D341Med (cell line): ENCODE measurements around the gene CFAP298.
A peak's percentile ranks its signal among the peaks of the same experiment; 100 is the strongest.
"Not testable (repeated sequence)": the region's sequence is repeated elsewhere in the genome, so short reads cannot be mapped to it uniquely, and the experiment has no call there.

Experiments used
- DNase-seq: peaks from one replicate; pipeline ENCODE4 v3.0.0; 2012; ENCODE audit warnings: low spot score

Gene CFAP298

DNA sequence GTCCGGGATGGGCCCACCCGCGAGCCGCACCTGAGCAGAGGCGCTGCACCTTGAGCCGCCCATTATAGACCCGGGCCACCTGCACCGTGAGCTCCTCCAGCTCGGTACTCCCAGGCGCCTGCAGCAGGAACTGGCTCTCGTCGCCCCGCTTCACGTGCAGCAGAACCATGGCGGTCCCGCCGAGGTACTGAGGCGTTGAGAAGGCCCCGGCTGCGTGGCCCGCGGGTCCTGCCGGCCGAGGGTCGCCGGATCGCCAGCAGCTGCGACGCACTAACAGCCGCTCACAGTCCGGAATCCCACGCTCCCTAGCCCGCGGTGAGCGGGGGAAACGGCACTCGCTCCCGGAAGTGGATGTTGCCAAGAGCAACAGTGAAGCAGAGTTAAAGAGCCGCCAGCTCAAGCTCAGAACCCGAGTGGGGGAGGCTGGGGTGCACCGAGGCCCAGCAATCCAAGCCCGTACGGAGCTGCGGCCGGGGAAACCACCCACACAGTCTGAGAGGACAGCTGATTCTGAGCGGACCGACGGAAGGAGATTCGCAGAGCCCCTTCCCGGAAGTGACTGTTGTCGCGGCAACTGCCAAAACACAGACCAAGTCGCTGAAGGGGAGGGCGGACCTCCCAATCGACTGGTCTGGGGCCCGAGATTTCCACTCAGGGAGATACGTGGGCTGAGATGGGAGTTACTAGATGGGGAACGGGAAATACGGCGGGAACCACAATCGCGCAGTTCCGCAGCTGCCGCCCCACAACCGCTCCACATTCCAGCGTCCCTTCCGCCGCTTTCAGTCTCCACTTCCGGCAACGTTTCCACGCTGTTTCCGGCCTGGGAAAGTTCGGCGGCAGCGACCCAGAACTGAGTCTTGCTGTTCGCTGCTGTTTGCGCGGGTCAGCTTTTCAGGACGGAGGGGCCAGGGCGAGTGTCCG, at the start of gene CFAP298:
CFAP298 (minus strand) TSS at position 303 of the 924 bp plus-strand sequence; CDS start at position 169, 134 bp downstream.
- DNase-seq = peak; percentile 87

DNA sequence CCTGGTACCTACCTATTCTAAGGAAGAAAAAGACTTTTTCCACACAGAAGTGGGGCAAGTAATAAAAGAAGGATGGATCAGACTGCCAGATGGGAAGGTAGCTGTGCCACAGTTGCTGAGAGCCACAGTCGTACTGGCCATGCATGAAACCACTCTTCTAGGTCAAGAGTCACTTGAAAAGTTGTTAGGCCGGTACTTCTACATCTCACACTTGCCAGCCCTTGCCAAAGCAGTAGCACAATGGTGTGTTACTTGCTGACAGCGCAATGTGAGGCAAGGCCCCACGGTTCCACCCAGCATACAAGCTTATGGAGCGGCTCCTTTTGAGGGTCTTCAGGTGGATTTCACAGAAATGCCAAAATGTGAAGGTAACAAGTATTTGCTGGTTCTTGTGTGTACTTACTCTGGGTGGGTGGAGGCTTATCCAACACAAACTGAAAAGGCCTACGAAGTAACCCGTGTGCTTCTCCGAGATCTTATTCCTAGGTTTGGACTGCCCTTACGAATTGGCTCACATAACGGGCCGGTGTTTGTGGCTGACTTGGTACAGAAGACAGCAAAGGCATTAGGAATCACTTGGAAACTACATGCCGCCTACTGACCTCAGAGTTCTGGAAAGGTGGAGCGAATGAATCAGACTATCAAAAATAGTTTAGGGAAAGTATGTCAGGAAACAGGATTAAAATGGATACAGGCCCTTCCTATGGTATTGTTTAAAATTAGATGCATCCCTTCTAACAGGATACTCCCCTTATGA, 49.0 kb upstream of the CFAP298 start:
- not testable (repeated sequence) for DNase-seq

GRCh38 chr21:32658524-32658923, 46.3 kb upstream of the CFAP298 start:
- DNase-seq = no peak

- DNase-seq = peak; percentile 71
Measured at GRCh38 chr21:32653326-32653901, 41.2 kb upstream of the CFAP298 start.

DNA sequence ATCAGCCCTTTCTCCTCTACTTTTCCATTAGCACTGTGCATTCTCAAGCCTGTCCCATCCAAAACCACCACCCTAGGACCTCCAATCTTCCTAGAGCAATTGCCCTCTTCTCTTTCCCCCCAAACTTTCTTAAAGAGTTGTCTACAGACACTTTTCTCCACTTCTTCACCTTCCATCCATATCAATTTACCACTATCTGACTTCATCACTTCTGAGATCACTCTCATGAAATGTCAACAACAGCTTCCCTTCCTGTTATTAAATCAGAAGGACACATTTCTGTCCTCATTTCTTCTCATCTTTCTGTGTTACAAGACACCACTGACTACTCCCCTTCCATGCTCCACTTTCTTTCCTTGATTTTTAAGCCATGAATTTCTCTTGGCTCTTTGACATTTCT, 36.0 kb upstream of the CFAP298 start:
- no peak for DNase-seq

DNA sequence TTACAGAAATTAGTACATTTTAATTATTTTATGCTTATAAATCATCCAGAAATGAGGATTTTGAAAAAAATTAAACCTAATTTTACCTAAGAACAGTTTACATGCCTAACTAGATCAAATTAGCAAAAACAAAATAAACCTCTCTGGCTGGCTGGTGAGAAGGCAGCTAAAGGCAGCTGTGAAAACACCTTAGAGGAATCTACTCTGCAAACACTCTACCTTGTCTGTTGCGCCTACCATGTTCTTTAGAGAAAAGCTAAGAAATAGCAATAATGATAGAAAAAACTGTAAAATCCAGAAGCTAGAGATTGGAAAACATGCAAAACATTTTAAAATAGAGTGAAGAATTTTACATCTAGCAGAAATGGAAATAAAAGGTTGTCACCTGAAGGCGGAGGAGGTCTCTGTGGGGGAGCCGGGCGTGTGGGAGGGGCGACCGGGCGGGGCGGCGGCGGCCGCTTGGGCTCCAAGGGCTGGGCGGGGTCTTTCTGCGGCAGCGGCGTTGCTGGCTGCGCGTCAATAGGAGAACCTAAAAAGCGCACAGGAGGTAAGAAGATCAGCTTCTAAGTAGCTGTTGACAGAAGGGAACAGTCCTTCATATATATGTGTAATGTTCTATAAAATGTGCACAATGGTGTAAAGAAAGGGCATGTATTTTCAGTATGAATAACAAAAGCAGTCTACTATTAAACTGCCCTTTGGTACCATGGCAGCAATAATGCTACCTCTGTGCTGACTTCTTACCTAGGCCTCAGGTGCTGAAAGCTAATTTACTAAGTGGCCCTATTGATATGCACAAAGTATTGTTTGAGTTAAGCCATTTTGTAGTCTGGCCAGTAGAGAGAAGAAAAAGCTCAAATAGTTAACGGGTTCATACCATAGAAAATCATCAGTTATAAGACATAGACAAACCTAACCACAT, 33.3 kb upstream of the CFAP298 start:
- DNase-seq = no peak

GRCh38 chr21:32641710-32642698, 29.8 kb upstream of the CFAP298 start:
- DNase-seq = no peak

DNA sequence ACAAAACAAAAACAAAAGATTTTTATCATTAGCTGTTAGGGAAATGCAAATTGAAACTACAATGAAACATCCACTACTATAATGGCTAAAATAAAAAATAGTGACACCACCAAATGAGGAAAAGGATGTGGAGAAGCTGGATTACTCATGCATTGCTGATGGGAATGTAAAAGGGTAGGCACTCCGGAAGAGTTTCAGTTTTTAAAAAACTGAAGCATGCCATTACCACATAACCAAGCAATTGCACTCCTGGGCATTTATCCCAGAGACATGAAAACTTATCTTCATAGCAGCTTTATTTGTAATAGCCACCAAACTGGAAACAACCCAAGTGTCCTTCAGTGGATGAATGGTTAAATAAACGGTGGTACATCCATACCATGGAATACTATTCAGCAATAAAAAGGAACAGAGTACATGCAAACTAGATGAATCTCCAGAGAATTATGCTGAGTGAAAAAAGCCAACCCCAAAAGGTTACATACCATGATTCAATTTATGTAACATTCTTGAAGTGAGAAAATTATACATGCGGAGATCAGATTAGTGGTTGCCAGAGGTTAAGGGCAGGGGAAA, 14.5 kb upstream of the CFAP298 start:
- no peak for DNase-seq

GRCh38 chr21:32618218-32618617, 6.0 kb upstream of the CFAP298 start:
- DNase-seq = not testable (repeated sequence)

DNA sequence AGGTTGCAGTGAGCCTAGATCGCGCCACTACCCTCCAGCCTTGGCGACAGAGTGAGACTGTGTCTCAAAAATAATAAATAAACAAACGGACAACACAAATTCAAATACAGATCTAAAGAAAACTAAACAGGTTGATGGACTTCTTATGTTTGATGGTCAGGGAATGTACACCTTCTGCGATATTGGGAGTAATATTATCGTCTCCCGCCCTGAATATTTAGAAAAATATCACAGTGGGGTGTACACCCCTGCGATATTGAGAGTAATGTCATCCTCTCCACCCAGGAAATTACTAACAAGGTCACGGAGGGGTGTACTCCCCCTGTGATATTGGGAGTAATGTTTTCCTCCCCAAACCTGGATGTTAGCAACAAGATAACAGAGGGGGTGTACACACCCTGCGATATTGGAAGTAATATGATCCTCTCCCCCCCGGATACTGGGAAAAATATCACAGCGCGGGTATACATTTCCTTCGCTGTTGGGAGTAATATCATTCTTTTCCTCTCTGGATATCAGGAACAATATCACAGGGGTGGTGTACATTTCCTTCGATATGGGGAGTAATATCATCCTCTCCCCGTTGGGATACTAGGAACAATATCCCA, 1.4 kb upstream of the CFAP298 start:
- no peak for DNase-seq

DNA sequence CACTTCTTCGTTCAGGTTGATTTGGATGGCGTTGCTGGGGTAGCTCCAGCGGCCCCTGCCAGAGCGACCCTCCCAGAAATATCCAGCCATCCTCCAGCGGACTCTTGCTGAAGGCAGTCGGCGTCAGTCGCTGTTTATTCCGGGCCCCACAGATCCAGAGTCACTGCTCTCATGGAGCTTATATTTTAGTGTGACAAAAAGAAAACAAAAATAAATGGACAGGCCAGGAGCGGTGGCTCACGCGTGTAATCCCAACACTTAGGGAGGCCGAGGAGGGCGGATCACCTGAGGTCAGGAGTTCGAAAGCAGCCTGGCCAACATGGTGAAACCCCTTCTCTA, 791 bp upstream of the CFAP298 start:
- DNase-seq = no peak

- DNase-seq = peak; percentile 70
Measured at GRCh38 chr21:32611471-32611997, 643 bp downstream of the CFAP298 start.

- DNase-seq = not testable (repeated sequence)
Measured at GRCh38 chr21:32610940-32611339, 1.2 kb downstream of the CFAP298 start.

- DNase-seq = no peak
Measured at GRCh38 chr21:32608851-32609250, 3.3 kb downstream of the CFAP298 start.

DNA sequence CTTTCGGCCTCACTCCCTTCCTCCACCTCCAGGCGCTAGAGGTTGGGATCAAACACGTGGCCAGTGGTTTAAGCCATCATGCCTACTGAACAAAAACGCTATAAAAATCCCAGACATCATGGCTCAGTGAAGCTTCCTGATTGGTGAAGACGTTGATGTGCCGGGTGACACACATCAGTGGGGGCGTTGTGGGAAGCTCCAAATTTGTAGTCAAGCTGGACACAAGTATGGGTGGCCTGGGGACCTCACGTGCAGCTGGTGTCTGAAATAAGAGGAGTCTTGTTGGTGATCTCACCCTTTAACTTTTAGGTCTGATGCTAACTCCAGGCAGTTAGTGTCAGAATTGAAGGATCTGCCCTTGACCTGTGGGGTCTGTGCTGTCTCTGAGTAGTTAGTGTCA, 6.7 kb downstream of the CFAP298 start:
- DNase-seq = no peak

GRCh38 chr21:32604464-32604863, 7.7 kb downstream of the CFAP298 start:
- DNase-seq = no peak

- no peak for DNase-seq
Measured at GRCh38 chr21:32603131-32603530, 9.0 kb downstream of the CFAP298 start.

DNA sequence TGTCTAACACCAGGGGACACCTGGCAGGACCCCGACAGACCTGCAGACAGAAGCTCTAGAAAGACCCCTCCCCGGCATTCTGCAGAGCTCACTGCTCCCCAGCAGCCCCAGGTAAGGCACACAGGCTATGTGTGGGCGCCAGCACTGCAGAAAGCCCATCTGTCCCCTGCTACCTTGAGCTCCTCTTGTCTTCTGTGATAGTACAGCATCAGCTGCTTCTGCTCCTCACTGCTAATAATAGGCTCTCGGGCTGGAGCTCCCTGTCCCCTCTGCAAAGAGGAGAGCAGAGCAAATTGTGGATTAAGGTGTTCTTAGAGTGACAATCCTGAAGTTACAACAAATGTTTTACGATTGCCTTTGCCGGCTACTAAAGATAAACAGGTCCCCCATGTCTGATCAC, 10.1 kb downstream of the CFAP298 start:
- no peak for DNase-seq

DNA sequence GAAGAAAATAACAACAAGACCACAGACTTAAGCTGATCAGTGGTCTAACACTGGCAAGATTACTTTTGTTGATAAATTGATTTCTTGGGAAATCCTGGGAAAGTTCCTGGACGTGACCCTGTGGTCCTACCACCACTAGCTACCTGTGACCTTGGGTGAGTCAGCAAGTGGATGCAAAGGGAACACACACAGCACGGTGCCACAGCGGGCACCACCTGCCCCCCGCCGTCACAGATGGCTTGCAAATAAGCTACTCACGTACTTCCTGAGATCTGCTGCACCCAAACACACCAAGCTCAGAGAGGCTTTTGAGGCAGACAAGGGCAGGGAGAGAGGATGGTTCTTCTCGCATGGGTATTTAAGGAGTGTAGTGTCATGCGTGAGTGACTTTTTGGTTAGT, 12.7 kb downstream of the CFAP298 start:
- no peak for DNase-seq
